ENCODE measurements around the gene BCL2A1. TPM values are rescaled to one million over a fixed set of nuclear protein-coding genes. Genes with fewer than 3 reads are reported as not detected.

BCL2A1 gene
- total RNA-seq, 1 experiment from 2014 or later, result not detected

DNA sequence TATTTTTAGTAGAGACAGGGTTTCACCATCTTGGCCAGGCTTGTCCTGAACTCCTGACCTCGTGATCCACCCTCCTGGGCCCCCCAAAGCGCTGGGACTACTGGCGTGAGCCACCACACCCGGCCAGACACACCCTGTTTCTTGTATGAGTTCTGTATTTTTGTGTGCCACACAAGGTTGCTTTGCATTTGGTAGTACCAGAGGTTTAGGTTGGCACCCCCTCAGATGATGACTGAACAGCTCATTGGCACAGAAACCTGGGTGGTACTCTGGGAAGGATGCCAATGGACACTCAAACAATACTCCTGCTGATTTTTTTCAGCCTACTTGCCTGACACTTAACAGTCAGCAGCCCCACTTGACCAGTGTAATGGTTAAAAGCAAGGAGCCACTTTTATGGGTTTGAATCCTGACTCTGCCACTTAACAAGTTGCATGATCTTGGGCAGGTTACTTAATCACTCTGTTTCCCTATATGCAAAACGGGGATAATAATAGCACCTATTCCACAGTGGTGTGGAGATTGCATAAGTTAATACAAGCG is 39.2 kb upstream of the BCL2A1 start:
- no peaks in the 10 kb centered on the region for H3K4me1 ChIP-seq
- H3K9me3 Mint-ChIP-seq (ENCODE audit: unreplicated experiment), result no peaks in the 10 kb centered on the region
- no peak overlapping the region for H3K27ac Mint-ChIP-seq (ENCODE audit: unreplicated experiment)
- no peaks in the 10 kb centered on the region for H3K27me3 ChIP-seq (replicated peaks; ENCODE audit: control insufficient read depth, insufficient read depth, low read length)
- ChIA-PET POLR2A (no interaction called here), CTCF (no interaction called here)
- no peak for DNase-seq
- no TSS peak for BruUV-seq (replicated peaks)
- H3K4me1 Mint-ChIP-seq (ENCODE audit: low read depth, unreplicated experiment), result no peaks in the 10 kb centered on the region
- H3K27me3 Mint-ChIP-seq (ENCODE audit: insufficient read depth, unreplicated experiment), result no peaks in the 10 kb centered on the region
- no peak overlapping the region for H3K4me3 ChIP-seq (ENCODE audit: low read depth, low read length)
- H3K36me3 Mint-ChIP-seq (ENCODE audit: insufficient read depth, unreplicated experiment), result no peaks in the 10 kb centered on the region
- intact Hi-C loops (cut with micrococcal nuclease; ENCODE audit: unreplicated experiment), result no loop called here
- H3K36me3 ChIP-seq (ENCODE audit: control insufficient read depth, insufficient read depth, low read length), result no peaks in the 10 kb centered on the region
- no peaks in the 10 kb centered on the region for H3K9me3 ChIP-seq
- TF ChIP-seq, protein P1, sequence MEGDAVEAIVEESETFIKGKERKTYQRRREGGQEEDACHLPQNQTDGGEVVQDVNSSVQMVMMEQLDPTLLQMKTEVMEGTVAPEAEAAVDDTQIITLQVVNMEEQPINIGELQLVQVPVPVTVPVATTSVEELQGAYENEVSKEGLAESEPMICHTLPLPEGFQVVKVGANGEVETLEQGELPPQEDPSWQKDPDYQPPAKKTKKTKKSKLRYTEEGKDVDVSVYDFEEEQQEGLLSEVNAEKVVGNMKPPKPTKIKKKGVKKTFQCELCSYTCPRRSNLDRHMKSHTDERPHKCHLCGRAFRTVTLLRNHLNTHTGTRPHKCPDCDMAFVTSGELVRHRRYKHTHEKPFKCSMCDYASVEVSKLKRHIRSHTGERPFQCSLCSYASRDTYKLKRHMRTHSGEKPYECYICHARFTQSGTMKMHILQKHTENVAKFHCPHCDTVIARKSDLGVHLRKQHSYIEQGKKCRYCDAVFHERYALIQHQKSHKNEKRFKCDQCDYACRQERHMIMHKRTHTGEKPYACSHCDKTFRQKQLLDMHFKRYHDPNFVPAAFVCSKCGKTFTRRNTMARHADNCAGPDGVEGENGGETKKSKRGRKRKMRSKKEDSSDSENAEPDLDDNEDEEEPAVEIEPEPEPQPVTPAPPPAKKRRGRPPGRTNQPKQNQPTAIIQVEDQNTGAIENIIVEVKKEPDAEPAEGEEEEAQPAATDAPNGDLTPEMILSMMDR (IDR thresholded peaks at IDR 0.05; ENCODE audit: insufficient read depth in 1 of 2, low read depth in 1 of 2, low read length in 1 of 2, severe bottlenecking in 1 of 2, unreplicated experiment in 1 of 2), result no peak
- no peak overlapping the region for H3K4me3 Mint-ChIP-seq (ENCODE audit: unreplicated experiment)

DNA sequence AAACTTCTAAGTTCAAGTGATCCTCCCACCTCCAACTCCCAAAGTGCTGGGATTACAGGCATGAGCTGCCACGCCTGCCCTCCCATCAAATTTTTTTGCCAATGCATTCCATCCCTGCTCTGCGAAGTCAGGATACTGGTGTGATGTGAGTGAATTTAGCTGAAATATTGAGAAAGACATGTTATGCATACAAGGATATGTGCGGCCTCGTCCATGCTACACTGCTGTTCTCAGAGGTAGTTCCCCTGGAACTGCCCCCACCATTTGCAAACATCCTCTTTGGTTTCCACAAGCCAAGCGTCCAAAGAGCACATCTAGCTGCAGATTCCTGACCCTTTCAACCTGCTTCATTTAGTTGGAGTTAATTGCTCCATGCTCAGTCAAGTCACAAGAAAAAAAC is 36.5 kb upstream of the BCL2A1 start:
- no peaks in the 10 kb centered on the region for H3K27me3 Mint-ChIP-seq (ENCODE audit: insufficient read depth, unreplicated experiment)

DNA sequence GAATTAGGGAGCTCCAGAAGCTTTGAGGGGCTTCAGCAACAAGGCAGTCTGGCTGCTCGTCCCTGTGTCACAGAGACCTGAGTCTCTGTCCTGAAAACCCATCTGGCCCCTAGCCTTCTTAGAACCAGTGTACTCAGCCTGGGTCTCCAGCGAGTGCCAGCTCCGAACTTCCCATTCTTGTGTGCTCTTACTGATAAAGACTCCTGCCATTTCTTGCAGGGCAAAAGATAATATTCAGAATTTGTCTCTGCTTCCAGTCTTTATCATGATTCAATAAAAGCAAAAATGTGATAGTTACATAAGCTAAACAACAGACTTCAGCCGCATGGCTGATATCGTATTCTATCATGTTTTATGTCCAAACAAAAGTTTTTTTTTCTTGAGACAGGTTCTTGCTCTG is 36.0 kb upstream of the BCL2A1 start:
- Histone ChIP-seq H3K4me3 (ENCODE audit: low read depth, low read length) (no peak overlapping the region), H3K36me3 (ENCODE audit: control insufficient read depth, insufficient read depth, low read length) (no peaks in the 10 kb centered on the region), H3K27me3 (replicated peaks; ENCODE audit: control insufficient read depth, insufficient read depth, low read length) (no peaks in the 10 kb centered on the region), H3K9me3 (no peaks in the 10 kb centered on the region), H3K4me1 (no peaks in the 10 kb centered on the region)
- no TSS peak for BruUV-seq (replicated peaks)
- POLR2A ChIA-PET, result no interaction called here
- Mint-ChIP-seq H3K36me3 (ENCODE audit: insufficient read depth, unreplicated experiment) (peaks cover 7% of the 10 kb centered on the region), H3K4me3 (ENCODE audit: unreplicated experiment) (no peak overlapping the region), H3K9me3 (ENCODE audit: unreplicated experiment) (no peaks in the 10 kb centered on the region), H3K27me3 (ENCODE audit: insufficient read depth, unreplicated experiment) (no peaks in the 10 kb centered on the region), H3K27ac (ENCODE audit: unreplicated experiment) (no peak overlapping the region), H3K4me1 (ENCODE audit: low read depth, unreplicated experiment) (no peaks in the 10 kb centered on the region)
- TF ChIP-seq, protein P1 (IDR thresholded peaks at IDR 0.05; ENCODE audit: insufficient read depth in 1 of 2, low read depth in 1 of 2, low read length in 1 of 2, severe bottlenecking in 1 of 2, unreplicated experiment in 1 of 2), result no peak
- intact Hi-C loops (cut with micrococcal nuclease; ENCODE audit: unreplicated experiment), result no loop called here
- no peak for DNase-seq
- CTCF ChIA-PET, result no interaction called here

More for the DNA sequence above, 36.5 kb upstream of the BCL2A1 start:
- no TSS peak for BruUV-seq (replicated peaks)
- Histone ChIP-seq H3K36me3 (ENCODE audit: control insufficient read depth, insufficient read depth, low read length) (no peaks in the 10 kb centered on the region), H3K4me1 (no peaks in the 10 kb centered on the region), H3K4me3 (ENCODE audit: low read depth, low read length) (no peak overlapping the region), H3K9me3 (no peaks in the 10 kb centered on the region), H3K27me3 (replicated peaks; ENCODE audit: control insufficient read depth, insufficient read depth, low read length) (no peaks in the 10 kb centered on the region)
- Mint-ChIP-seq H3K4me1 (ENCODE audit: low read depth, unreplicated experiment) (no peaks in the 10 kb centered on the region), H3K27ac (ENCODE audit: unreplicated experiment) (no peak overlapping the region), H3K9me3 (ENCODE audit: unreplicated experiment) (no peaks in the 10 kb centered on the region), H3K4me3 (ENCODE audit: unreplicated experiment) (no peak overlapping the region), H3K36me3 (ENCODE audit: insufficient read depth, unreplicated experiment) (peaks cover 7% of the 10 kb centered on the region)
- no peak for DNase-seq
- intact Hi-C loops (cut with micrococcal nuclease; ENCODE audit: unreplicated experiment), result no loop called here
- ChIA-PET POLR2A (no interaction called here), CTCF (no interaction called here)
- TF ChIP-seq, protein P1 (IDR thresholded peaks at IDR 0.05; ENCODE audit: insufficient read depth in 1 of 2, low read depth in 1 of 2, low read length in 1 of 2, severe bottlenecking in 1 of 2, unreplicated experiment in 1 of 2), result no peak
